ENCODE results near the gene KCNE5.

- no peak for TF ChIP-seq ZNF655 (CRISPR knock-in tag; IDR thresholded peaks at IDR 0.05)
- no peak for TF ChIP-seq MNT (conservative IDR thresholded peaks at IDR 0.05)
- no peak for TF ChIP-seq ZNF79 (CRISPR knock-in tag; IDR thresholded peaks at IDR 0.05; ENCODE audit: low read depth)
These were observed 18.7 kb upstream of the KCNE5 start for GRCh38 chrX:109643687-109644086.

Data from K562 (cell line).